SK-N-SH treated with all-trans-retinoic acid at 6 μM for 48 hours (cell line): Measurements from ENCODE around the gene SRRM2.

Experiments used
- ATAC-seq: fragments of 200-7000 bp; cut with Tn5 transposase; 3 replicates; pipeline ENCODE4 v1.9.1; 2020; ENCODE audit warnings: mild to moderate bottlenecking, moderate library complexity
- ARNTL ChIP-seq: fragments of 450-650 bp; formaldehyde crosslinking; IDR thresholded peaks from 2 replicates; pipeline ENCODE4 v1.5.0; 2020; ENCODE audit warnings: low read depth, mild to moderate bottlenecking, moderate library complexity, borderline replicate concordance
- CREB5 ChIP-seq: fragments of 250-450 bp; sonication (Bioruptor Pico); IDR thresholded peaks from 2 replicates; pipeline ENCODE4 v1.5.1; 2020; ENCODE audit warnings: low read depth, mild to moderate bottlenecking, moderate library complexity
- CSDC2 ChIP-seq: fragments of 250-450 bp; sonication (Bioruptor Pico); IDR thresholded peaks from 2 replicates; pipeline ENCODE4 v1.5.0; 2020; ENCODE audit warnings: mild to moderate bottlenecking, moderate library complexity
- GLIS3 ChIP-seq: fragments of 250-450 bp; sonication (Bioruptor Pico); IDR thresholded peaks from 2 replicates; pipeline ENCODE4 v1.5.0; 2020; ENCODE audit warnings: mild to moderate bottlenecking, moderate library complexity
- ISL1 ChIP-seq: fragments of 250-450 bp; sonication (Bioruptor Pico); IDR thresholded peaks from 2 replicates; pipeline ENCODE4 v2.1.2; 2022; ENCODE audit warnings: mild to moderate bottlenecking, moderate library complexity
- OSR1 ChIP-seq: fragments of 250-450 bp; sonication (Bioruptor Pico); IDR thresholded peaks from 2 replicates; pipeline ENCODE4 v1.8.0; 2022; ENCODE audit warnings: moderate library complexity, mild to moderate bottlenecking, inconsistent platforms
- PPARA ChIP-seq: fragments of 250-450 bp; sonication (Bioruptor Pico); IDR thresholded peaks from 2 replicates; pipeline ENCODE4 v1.5.0; 2020; ENCODE audit warnings: mild to moderate bottlenecking, borderline replicate concordance
- RARB ChIP-seq: fragments of 250-450 bp; sonication (Bioruptor Pico); IDR thresholded peaks from 2 replicates; pipeline ENCODE4 v1.8.0; 2021; ENCODE audit warnings: mild to moderate bottlenecking, moderate library complexity
- TOX ChIP-seq: fragments of 250-450 bp; sonication (Bioruptor Pico); IDR thresholded peaks from 2 replicates; pipeline ENCODE4 v1.8.0; 2021; ENCODE audit warnings: mild to moderate bottlenecking, moderate library complexity, borderline replicate concordance
- TSHZ2 ChIP-seq: fragments of 250-450 bp; sonication (Bioruptor Pico); IDR thresholded peaks from 2 replicates; pipeline ENCODE4 v1.5.0; 2020; ENCODE audit warnings: mild to moderate bottlenecking, moderate library complexity
- ZC3H10 ChIP-seq: fragments of 250-450 bp; sonication (Bioruptor Pico); IDR thresholded peaks from 2 replicates; pipeline ENCODE4 v1.5.1; 2021; ENCODE audit warnings: mild to moderate bottlenecking, moderate library complexity
- ZFP3 ChIP-seq: fragments of 250-450 bp; sonication (Bioruptor Pico); IDR thresholded peaks from 2 replicates; pipeline ENCODE4 v1.5.0; 2020; ENCODE audit warnings: mild to moderate bottlenecking, moderate library complexity
- ZNF70 ChIP-seq: fragments of 450-650 bp; formaldehyde crosslinking; IDR thresholded peaks from 2 replicates; pipeline ENCODE4 v1.5.0; 2020; ENCODE audit warnings: mild to moderate bottlenecking, moderate library complexity
- TF ChIP-seq, protein P1 (sequence below): fragments of 250-450 bp; sonication (Bioruptor Pico); IDR thresholded peaks from 2 replicates; pipeline ENCODE4 v1.8.0; 2020; ENCODE audit warnings: mild to moderate bottlenecking, moderate library complexity, borderline replicate concordance
- TF ChIP-seq, protein P2 (sequence below): fragments of 250-450 bp; sonication (Bioruptor Pico); IDR thresholded peaks from 2 replicates; pipeline ENCODE4 v1.8.0; 2021; ENCODE audit warnings: low read depth, mild to moderate bottlenecking, moderate library complexity, borderline replicate concordance

SRRM2 gene

GRCh38 chr16:2749476-2749875, 3.0 kb upstream of the SRRM2 start:
- no peak for ATAC-seq
- TF ChIP-seq TOX (CRISPR knock-in tag) (no peak), OSR1 (CRISPR knock-in tag) (no peak), RARB (CRISPR knock-in tag) (no peak), GLIS3 (CRISPR knock-in tag) (no peak), ZNF70 (CRISPR knock-in tag) (no peak), CREB5 (no peak)
- TF ChIP-seq, all 23 proteins: peak for 0

GRCh38 chr16:2749936-2750335, 2.5 kb upstream of the SRRM2 start:
- no peak for TF ChIP-seq ARNTL (CRISPR knock-in tag)
- TF ChIP-seq, protein P1, sequence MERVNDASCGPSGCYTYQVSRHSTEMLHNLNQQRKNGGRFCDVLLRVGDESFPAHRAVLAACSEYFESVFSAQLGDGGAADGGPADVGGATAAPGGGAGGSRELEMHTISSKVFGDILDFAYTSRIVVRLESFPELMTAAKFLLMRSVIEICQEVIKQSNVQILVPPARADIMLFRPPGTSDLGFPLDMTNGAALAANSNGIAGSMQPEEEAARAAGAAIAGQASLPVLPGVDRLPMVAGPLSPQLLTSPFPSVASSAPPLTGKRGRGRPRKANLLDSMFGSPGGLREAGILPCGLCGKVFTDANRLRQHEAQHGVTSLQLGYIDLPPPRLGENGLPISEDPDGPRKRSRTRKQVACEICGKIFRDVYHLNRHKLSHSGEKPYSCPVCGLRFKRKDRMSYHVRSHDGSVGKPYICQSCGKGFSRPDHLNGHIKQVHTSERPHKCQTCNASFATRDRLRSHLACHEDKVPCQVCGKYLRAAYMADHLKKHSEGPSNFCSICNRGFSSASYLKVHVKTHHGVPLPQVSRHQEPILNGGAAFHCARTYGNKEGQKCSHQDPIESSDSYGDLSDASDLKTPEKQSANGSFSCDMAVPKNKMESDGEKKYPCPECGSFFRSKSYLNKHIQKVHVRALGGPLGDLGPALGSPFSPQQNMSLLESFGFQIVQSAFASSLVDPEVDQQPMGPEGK, result no peak
- TF ChIP-seq ZFP3 (CRISPR knock-in tag), result no peak
- TF ChIP-seq ZC3H10, result no peak
- no peak for ATAC-seq

DNA sequence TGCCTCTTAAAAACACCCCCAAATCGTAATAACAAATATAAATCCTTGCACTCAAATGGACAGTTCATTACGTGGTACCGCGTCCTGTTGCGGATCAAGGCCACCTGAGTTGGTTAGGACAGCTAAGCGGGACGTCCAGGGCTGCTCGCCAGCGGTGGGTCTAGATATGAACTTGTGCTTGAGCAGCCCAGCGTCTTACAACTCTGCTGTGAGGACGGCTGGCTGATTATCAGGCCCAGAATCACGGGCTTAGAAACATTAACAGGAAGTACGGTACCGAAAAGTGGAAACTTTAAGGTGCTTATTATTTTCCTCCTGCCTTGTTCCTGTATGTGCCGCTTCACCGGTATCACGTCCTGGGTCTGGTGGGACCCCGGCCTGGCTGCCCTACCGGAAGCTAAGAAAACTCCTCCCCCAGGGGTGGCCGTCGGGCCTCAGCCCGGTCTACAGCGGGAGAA, 832 bp upstream of the SRRM2 start:
- no peak for ATAC-seq
- TF ChIP-seq, protein P2, sequence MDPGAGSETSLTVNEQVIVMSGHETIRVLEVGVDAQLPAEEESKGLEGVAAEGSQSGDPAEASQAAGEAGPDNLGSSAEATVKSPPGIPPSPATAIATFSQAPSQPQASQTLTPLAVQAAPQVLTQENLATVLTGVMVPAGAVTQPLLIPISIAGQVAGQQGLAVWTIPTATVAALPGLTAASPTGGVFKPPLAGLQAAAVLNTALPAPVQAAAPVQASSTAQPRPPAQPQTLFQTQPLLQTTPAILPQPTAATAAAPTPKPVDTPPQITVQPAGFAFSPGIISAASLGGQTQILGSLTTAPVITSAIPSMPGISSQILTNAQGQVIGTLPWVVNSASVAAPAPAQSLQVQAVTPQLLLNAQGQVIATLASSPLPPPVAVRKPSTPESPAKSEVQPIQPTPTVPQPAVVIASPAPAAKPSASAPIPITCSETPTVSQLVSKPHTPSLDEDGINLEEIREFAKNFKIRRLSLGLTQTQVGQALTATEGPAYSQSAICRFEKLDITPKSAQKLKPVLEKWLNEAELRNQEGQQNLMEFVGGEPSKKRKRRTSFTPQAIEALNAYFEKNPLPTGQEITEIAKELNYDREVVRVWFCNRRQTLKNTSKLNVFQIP (CRISPR knock-in tag), result no peak
- TF ChIP-seq TOX (CRISPR knock-in tag) (no peak), TSHZ2 (CRISPR knock-in tag) (no peak)

DNA sequence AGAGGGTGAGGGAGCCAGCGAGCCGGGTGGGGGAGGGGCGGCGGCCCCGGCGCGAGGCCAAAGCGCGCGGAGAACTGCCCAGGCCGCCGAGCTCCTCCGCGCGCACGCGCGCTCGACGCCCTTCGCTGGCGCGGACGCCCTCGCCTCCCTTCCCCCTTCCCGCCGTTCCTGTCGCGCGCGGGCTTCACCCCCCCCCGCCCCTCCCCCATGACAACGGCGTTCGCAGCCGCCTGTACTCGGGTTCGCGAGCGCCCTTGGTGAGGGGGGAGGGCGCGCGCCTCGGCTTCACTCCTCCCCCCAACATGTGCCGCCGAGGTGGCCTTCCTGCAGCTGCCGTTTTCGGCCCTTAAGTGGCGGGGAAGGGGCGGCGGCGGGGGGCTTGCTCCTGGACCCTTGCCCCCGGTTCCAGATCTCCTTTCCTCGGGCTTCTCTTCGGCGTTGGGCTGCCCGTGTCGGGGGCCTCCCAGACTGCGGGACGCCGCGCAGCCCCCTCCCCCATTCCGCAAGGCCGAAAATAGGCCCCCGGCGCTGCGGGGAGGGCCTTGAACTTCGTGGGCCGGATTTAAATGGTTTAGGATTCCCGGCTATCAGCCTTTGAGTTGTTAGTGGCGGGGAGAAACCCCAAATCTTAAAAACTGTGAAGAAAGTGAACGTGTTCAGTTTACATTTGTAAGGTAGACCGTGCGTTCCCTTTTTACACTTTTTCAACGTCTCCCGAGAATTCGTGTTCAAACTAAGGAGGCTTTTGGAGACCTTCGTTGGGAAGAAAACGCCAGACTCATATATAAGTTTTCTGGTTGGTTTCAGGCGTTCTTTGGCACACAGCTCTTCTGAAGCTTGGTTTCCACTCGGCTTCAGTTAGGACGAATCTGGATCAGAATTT, 653 bp downstream of the SRRM2 start:
- ATAC-seq, result peak; percentile 62
- TF ChIP-seq, protein P1, result peak; percentile 93; the same call in 1 of the 2 replicates
- TF ChIP-seq ISL1, result no peak
- 0 out of 2 replicates have a peak, but pooled peaks have one; percentile 17 for TF ChIP-seq ZC3H10
- TF ChIP-seq, all 23 proteins: peak for 2

GRCh38 chr16:2753733-2754020, 1.2 kb downstream of the SRRM2 start:
- ATAC-seq, result 0 out of 3 replicates have a peak, but pooled peaks have one; percentile 13

More at GRCh38 chr16:2753733-2754020, 1.2 kb downstream of the SRRM2 start:
- TF ChIP-seq ISL1 (no peak), OSR1 (CRISPR knock-in tag) (no peak), RARB (CRISPR knock-in tag) (no peak), PPARA (no peak), ARNTL (CRISPR knock-in tag) (no peak), CSDC2 (CRISPR knock-in tag) (no peak), GLIS3 (CRISPR knock-in tag) (no peak)
